ENCODE data around the gene CRISPLD2.

The CRISPLD2 gene

DNA sequence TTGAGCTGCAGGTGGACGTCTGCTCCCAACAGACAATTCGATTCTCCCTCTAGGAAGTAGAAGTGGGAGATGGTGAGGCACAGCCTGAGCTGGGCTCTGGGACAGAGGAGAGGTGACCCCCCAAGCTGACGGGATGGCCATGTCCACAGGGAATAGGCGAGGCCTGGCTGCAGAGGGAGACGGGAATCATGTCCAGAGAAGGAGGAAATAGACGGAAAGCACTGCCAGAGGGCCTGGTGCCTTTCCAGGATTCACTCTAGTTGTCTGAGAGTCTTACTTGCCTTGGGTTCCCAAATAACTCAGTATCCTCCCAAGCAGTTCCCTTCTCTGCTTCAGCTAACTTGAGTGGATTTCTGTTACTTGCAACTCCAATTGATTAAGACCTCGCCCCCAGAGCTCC, 4.3 kb upstream of the CRISPLD2 start:
- DNase-seq (ENCODE audit: low spot score) = no peak
- H3K27ac ChIP-seq = no peak overlapping the region
- ChIA-PET CTCF (no interaction called here), POLR2A (ENCODE audit: low non-redundant PET) (no interaction called here)
- no peak for TF ChIP-seq CTCF (conservative IDR thresholded peaks at IDR 0.05; ENCODE audit: low read depth)

DNA sequence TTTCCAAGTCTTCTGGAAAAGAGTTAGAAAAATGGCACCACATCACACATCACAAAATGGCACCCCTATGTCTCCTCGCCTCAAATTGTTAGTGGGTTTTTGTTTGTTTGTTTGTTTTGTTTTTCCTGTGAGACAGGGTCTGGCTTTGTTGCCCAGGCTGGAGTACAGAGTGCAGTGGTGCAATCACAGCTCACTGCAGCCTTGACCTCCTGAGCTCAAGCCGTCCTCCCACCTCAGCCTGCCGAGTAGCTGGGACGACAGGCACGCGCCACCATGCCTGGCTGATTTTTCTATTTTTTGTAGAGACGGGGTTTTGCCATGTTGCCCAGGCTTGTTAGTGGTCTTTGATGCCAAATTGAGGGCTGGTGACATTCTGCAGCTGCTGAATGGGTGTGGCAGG, 3.8 kb upstream of the CRISPLD2 start:
- TF ChIP-seq CTCF (conservative IDR thresholded peaks at IDR 0.05; ENCODE audit: low read depth) = no peak
- DNase-seq (ENCODE audit: low spot score) = no peak
- ChIA-PET CTCF (no interaction called here), POLR2A (ENCODE audit: low non-redundant PET) (no interaction called here)
- no peak overlapping the region for H3K27ac ChIP-seq

- TF ChIP-seq CTCF (conservative IDR thresholded peaks at IDR 0.05; ENCODE audit: low read depth) = no peak
- ChIA-PET CTCF (no interaction called here), POLR2A (ENCODE audit: low non-redundant PET) (no interaction called here)
- H3K27ac ChIP-seq = no peak overlapping the region
- no peak for DNase-seq (ENCODE audit: low spot score)
Observed at GRCh38 chr16:84816485-84816884, 3.3 kb upstream of the CRISPLD2 start.

DNA sequence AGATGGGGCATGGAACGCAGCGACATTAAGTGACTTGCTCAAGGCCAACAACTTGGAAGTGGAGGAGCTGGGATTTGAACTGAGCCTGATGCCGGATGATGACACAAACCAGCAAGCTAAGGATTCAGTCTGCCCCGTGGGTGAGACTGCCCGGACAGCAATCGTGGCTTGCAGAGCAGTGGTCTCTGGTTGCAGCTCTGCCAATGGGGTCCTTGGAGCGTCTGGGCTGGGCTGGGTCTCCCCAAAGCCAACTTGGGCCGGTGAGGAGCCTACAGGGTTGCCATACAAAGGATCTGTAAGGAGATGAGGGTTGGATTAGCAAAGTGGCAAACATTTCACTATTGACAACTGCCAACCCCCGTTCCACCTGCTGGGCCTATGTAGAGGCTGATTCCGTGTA, 2.6 kb upstream of the CRISPLD2 start:
- CTCF ChIA-PET = no interaction called here
- no peak for DNase-seq (ENCODE audit: low spot score)
- POLR2A ChIA-PET (ENCODE audit: low non-redundant PET) = no interaction called here
- no peak overlapping the region for H3K27ac ChIP-seq
- no peak for TF ChIP-seq CTCF (conservative IDR thresholded peaks at IDR 0.05; ENCODE audit: low read depth)

DNA sequence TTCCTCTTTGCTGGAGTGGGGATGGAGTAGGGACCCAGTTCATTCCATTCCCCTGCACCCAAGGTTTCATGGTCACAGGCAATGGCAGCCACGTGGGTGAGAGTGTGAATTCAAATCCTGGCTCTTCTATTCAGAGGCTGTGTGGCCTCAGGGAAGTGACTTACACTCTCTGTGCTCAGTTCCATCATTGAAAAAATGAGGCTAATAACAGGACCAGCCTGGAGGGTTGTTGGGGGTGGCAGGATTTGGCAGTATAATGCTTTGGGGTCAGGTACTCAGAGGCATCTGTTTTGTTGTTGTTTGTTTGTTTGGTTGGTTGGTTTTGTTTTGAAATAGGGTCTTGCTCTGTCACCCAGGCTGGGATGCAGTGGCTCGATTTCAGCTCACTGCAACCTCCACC, 2.2 kb upstream of the CRISPLD2 start:
- no peak for DNase-seq (ENCODE audit: low spot score)
- POLR2A ChIA-PET (ENCODE audit: low non-redundant PET) = no interaction called here
- no peak for TF ChIP-seq CTCF (conservative IDR thresholded peaks at IDR 0.05; ENCODE audit: low read depth)
- CTCF ChIA-PET = interaction anchor here (1.1 kb wide), 1 partner anchor 312 kb away, joined by 3 read pairs; no protein-coding TSS in a partner anchor
- no peak overlapping the region for H3K27ac ChIP-seq

GRCh38 chr16:84818133-84818532, 1.7 kb upstream of the CRISPLD2 start:
- POLR2A ChIA-PET (ENCODE audit: low non-redundant PET) = no interaction called here
- CTCF ChIA-PET = interaction anchor here (1.1 kb wide), 1 partner anchor 312 kb away, joined by 3 read pairs; no protein-coding TSS in a partner anchor
- H3K27ac ChIP-seq = no peak overlapping the region
- no peak for TF ChIP-seq CTCF (conservative IDR thresholded peaks at IDR 0.05; ENCODE audit: low read depth)
- DNase-seq (ENCODE audit: low spot score) = no peak
